HG03066 (cell line): ENCODE measurements around the gene ST6GALNAC1.
A peak's percentile ranks its signal among the peaks of the same experiment; 100 is the strongest.

Experiments
- ATAC-seq: cut with Tn5 transposase; IDR thresholded peaks from one replicate; pipeline ENCODE4 v1.9.1; 2021; ENCODE audit warnings: low read depth; ENCODE audit not compliant: unreplicated experiment

The ST6GALNAC1 gene

DNA sequence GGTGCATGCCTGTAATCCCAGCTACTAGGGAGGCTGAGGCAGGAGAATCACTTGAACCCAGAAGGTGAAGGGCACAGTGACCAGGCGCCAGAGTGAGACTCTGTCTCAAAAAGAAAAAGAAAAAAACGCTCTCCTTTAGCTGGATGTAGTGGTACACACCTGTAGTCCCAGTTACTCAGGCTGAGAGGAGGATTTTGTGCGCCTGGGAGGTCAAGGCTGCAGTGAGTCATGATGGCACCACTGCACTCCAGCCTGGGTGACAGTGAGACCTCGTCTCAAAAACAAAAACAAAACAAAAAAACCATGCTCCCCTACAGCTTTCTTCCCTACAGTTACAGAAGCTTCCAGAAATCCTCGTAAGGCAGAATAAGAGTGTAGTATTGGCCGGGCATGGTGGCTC, 33.1 kb upstream of the ST6GALNAC1 start:
- ATAC-seq = no peak

DNA sequence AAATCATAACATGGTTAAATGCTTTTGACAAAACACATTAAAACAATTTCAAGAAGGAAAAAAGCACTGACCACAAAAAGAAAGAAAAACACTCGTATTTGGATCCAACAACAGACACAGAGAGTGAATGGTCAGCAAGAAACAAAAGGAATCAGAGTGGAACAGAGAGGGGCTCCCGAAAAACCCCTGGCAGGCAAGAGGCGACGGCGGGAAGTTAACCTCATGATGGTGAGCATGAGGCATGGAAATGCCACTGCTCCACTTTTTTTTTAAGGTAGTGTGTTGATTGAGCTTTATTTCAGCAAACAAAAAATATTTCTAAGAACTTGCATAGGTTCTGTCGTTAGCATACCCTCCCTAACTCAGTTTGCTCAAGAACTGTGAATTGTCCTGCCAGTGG, 32.1 kb upstream of the ST6GALNAC1 start:
- no peak for ATAC-seq

DNA sequence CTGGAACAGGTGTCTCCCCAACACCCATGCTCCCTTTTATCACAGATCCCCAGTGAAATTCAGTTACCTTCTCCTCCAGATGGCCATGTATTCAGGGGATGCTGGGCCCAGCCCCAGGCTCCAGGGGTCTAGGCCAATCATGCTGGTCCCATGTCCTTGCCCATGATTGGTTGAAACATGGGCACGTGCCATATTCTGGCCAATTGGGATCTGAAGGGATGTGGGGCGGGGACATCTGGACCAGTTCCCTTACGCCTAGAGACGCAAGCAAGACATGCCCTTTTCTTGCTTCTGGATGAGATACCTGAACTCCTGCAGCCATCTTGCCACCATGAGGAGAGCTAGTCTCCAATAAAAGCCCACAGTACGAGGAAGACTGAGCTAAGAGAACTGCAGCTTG, 31.0 kb upstream of the ST6GALNAC1 start:
- no peak for ATAC-seq

DNA sequence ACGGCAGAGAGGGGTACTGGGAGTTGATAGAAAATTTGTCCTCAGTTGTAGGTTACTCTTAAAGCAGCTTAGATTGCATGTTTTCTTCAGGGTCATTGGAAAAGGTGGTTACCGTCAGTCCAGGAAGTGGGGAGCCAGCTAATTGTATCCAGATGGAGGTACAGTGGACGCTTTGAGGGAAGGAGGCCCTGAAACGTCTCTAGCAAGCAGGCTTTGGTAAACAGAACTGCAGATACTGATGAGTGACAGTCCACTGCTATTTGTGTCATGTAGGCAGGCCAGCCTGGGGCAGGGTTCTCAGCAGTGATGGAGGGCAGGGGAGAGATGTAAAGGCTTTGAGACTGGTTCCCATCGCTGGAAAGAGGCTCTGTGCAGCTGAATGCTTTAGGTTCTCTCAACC, 30.2 kb upstream of the ST6GALNAC1 start:
- no peak for ATAC-seq

DNA sequence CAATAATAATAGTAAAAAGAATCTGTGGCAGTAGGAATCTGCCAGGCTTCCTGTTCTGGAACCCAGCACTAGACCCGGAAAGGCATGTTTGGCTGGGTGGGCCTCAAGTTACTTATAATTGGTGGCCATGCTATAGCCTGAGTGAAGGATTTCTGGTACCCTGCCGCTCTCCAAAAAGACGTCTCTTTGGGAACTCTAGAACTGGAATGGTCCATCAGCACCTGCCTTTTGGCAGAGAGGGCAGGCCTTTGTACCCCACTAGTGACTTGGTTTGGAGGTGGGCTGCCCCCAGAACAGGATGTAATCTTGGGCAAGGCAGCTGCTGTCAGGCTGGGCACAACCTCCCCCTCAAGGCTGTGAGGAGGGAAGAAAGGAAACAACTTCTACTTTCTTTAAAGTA, 29.3 kb upstream of the ST6GALNAC1 start:
- no peak for ATAC-seq

GRCh38 chr17:76672270-76672851, 28.8 kb upstream of the ST6GALNAC1 start:
- ATAC-seq = no peak

DNA sequence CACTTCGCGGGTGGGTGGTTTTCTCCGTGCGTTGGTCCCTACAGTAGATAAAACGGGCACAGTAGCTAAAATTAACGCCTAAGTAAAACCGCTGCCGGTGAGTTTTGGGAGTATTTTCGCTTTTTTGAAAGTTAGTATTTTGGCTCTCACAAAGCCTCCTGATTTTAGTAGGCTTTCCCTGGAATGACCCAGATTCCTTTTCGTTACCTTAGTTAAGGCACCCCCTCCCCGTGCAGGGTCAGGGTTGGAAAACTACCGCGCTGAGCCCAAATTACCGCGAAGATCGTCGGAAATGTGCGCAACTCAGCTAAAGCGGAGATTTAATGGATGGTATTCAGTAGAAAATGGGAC, 28.3 kb upstream of the ST6GALNAC1 start:
- no peak for ATAC-seq

DNA sequence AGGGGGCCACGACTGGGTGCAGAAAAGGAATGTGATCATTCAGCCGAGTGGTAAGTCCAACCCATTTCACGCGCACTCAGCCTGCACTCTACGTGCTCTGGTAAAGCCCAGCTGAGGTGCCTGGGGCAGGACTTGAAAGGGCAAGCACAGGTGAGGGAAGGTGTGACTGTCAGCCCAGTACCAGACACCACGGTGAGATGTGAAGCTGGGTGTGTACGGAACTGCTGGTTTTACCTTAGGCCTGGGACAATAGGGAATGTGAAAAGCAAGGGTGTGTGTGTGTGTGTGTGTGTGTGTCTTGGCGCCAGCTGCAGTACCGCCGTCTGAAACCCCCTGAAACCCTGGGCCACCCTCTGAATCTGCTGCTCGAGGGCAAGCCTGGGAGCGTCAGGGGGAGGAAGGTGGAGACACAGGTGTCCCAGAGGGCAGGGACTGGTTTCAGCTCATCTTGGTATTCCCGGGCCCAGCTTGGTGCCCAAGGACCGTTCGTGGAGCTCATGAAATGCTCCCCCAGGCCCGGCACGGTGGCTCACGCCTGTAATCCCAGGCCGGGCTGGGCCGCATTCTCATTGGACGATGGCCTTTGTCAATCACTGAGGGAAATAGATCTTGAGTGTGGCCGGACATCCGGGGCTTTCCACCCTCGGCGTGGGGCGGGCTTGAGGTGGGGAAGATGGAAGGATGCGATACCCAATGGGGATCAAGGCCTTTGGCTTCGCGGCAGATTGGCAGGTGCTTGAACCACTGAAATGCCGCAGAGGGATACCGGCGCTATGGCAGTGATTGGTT, 27.8 kb upstream of the ST6GALNAC1 start:
- peak; percentile 98 for ATAC-seq

DNA sequence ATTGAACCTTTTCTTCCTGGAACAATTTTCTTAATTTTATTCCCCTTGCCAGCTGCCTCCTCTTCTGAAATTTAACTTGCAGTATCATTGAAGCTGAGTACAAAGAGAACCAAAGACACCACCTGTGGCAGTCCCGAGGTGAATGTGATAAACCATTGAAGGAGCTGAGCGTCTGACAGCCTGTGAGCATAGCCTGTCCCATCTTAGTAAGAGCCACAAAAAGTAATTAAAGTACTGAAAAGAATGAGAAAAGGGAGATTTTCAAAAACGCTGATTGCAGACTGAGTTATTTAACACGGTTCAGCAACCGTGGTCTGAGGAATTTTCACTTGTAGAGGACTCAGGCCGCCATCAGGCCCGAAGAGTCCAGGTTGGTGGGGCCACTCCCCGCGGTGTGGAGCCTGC, 27.2 kb upstream of the ST6GALNAC1 start:
- ATAC-seq = no peak

- no peak for ATAC-seq
Observed at GRCh38 chr17:76670020-76670717, 26.6 kb upstream of the ST6GALNAC1 start.

GRCh38 chr17:76667786-76668453, 24.4 kb upstream of the ST6GALNAC1 start:
- no peak for ATAC-seq

DNA sequence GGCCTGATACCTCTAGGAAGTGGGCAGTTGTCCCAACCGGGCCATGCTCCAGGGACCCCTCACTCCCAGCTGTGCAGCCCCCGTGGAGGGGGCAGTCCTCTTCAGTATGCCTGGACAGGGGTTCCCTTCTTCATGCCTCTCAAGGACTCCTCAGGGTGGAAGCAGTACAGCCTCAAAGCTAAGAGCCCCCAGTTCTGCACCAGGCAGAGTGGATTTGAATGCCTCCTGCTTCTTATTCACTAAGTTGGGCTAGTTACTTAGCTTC, 23.9 kb upstream of the ST6GALNAC1 start:
- ATAC-seq = no peak

GRCh38 chr17:76660656-76661042, 17.1 kb upstream of the ST6GALNAC1 start:
- no peak for ATAC-seq

DNA sequence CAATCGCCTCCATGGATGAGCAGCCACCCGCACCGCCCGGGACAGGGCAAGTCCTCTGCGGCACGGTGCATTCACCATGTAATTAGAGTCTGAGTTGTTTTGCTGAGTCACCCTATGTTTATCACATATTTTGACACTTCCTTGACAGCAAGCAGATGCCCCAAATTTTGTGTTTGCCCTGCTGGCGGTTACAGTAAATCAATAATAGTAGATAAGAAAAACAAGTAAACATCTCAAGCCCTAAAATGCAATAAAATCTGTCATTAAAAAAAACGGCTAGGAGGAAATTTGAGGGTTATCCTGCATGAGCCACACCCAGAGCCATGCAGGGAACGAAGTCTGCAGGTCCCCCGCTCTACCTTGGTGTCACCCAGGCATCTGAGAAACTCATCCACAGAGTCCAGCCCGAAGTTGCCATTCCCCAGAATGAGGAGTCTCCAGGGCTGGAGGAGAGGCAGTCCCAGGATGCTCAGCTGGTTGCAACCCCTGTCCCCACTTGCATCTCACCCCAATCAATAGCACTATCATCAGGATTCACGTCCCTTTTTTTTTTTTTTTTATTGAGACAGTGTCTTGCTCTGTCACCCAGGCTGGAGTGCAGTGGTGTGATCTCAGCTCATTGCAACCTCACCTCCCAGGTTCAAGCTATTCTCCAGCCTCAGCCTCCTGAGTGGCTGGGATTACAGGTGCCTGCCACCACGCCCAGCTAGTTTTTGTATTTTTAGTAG, 16.5 kb upstream of the ST6GALNAC1 start:
- no peak for ATAC-seq

DNA sequence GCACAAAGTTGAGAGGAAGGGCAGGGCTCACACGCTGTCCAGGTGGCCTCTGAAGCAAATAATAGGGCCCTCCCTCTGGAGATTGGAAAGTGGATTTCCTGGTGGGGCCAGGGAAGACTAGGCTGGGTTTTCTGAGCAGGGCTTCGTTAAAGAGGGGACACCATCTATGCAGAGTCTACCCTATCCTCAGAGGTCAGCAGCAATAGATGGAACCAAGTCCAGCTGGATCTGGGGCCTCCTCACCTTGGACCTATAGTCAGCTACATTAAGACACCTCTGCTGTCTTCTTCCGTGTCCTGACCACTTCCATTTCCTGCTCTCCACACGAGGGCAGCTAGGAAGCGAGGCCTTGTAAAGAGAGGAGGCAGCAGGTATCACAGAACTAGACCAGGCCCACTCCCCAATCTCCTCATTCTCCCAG, 14.7 kb upstream of the ST6GALNAC1 start:
- ATAC-seq = no peak

DNA sequence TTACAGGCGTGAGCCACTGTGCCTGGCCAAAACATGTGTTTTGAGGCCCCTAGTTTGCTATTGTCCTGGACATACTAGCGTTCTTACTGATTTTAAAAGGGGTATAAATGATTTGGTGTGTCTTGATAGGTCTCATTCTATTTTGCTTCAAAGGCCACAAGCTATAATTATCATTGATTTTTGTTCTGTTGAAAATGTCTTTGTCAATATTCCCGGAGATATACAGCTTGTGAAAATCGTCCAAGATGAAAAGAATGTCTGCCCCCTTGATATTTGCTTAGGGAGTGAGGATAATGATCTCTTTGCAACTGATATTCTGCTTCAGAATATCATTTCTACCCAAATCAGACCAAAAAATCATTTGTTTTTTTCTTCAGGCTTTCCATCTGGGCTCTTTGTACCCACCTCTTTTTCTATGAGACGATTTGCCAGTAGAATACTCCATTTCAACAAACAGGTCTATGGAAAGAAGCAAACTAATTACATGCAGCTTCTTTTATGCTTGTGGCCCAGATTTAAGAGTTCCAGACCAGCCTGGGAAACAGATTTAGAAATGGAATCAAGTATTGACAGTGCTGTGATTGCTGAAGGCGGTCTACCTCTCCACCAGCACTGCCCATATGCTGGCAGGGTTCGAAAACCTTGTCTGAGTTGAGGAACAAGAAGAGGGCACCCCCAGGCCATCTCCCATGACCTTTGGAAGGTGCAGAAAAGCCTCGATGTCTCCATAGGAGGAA, 14.1 kb upstream of the ST6GALNAC1 start:
- no peak for ATAC-seq

GRCh38 chr17:76654408-76654807, 10.9 kb upstream of the ST6GALNAC1 start:
- no peak for ATAC-seq

DNA sequence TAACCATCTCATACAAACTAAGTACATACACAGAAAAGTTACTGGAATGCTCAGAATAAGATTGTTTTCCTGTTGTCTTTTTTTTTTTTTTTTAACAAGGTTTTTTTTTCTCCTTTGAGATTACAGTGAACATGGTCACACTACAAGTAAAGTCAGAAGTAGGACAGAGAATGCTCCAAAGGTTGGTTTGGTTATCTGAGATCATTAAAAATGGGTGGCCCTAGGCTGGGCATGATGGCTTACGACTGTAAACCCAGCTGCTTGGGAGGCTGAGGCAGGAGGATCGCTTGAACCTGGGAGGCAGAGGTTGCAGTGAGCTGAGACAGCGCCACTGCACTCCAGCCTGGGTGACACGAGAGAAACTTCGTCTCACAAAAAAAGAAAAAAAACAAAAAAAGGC, 6.9 kb upstream of the ST6GALNAC1 start:
- ATAC-seq = no peak

DNA sequence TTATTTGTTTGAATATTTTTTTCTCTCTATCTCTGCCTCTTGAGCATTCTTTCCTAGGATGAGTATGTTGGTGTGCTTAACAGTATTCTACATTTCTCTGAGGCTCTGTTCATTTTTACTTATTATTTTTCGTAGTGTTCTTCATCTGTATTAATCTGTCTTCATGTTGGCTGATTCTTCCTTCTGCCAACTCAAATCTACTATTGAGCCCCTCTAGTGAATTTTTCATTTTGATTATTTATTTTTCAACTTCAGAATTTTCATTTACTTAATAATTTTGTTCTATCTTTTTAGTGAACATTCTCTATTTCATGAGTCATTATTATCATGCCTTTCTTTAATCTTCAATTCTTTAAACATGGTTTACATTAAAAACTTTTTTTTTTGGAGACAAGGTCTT, 3.2 kb upstream of the ST6GALNAC1 start:
- no peak for ATAC-seq

DNA sequence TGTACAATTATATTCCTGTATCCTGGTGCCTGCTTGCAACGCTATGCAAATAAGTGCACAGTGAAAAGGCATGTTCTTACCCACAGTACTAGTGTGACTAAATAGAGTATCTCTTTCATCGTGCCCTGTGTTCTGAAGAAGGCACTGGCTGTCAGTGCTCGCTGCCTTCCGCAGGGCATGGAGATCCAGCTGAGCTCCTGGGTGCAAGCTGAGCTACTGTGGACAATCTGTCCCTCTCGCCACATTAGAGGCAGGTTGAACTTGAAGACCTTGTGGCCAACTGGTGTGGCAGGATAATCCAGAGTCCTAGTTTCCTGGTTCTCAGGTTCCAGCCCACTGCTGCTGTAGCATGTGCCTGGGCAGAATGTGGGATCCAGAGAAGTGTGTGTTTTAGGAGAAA, 1.9 kb upstream of the ST6GALNAC1 start:
- ATAC-seq = no peak
